ENCODE data around the gene MASP2.
"Not testable (repeated sequence)": the region's sequence is repeated elsewhere in the genome, so short reads cannot be mapped to it uniquely, and the experiment has no call there.

Gene MASP2

DNA sequence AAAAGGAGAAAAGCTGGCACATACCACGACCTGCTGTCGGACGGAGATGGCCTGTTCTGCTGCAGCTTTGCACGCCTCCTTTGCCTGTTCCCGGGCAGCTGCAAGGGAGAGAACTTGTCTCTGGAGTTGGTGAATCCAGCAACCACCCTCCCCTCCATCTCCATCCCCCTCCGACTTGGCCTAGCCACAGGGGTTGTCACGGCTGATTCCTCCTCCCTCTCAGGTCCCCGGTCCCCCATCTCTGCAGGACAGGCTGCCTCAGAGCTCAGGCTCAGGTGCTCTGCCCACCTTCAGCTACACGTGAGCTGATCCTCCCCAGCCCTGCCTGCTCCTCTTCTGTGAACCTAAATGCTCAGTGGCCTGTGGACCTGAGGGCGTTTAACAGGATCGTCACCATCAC, 23.8 kb upstream of the MASP2 start:
- TF ChIP-seq, protein P1, sequence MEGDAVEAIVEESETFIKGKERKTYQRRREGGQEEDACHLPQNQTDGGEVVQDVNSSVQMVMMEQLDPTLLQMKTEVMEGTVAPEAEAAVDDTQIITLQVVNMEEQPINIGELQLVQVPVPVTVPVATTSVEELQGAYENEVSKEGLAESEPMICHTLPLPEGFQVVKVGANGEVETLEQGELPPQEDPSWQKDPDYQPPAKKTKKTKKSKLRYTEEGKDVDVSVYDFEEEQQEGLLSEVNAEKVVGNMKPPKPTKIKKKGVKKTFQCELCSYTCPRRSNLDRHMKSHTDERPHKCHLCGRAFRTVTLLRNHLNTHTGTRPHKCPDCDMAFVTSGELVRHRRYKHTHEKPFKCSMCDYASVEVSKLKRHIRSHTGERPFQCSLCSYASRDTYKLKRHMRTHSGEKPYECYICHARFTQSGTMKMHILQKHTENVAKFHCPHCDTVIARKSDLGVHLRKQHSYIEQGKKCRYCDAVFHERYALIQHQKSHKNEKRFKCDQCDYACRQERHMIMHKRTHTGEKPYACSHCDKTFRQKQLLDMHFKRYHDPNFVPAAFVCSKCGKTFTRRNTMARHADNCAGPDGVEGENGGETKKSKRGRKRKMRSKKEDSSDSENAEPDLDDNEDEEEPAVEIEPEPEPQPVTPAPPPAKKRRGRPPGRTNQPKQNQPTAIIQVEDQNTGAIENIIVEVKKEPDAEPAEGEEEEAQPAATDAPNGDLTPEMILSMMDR (IDR thresholded peaks at IDR 0.05; ENCODE audit: low read length, missing control alignments), result no peak
- no peak overlapping the region for H3K4me3 ChIP-seq (replicated peaks; ENCODE audit: low read depth, low read length)
- DNase-seq (ENCODE audit: low read depth), result no peak

DNA sequence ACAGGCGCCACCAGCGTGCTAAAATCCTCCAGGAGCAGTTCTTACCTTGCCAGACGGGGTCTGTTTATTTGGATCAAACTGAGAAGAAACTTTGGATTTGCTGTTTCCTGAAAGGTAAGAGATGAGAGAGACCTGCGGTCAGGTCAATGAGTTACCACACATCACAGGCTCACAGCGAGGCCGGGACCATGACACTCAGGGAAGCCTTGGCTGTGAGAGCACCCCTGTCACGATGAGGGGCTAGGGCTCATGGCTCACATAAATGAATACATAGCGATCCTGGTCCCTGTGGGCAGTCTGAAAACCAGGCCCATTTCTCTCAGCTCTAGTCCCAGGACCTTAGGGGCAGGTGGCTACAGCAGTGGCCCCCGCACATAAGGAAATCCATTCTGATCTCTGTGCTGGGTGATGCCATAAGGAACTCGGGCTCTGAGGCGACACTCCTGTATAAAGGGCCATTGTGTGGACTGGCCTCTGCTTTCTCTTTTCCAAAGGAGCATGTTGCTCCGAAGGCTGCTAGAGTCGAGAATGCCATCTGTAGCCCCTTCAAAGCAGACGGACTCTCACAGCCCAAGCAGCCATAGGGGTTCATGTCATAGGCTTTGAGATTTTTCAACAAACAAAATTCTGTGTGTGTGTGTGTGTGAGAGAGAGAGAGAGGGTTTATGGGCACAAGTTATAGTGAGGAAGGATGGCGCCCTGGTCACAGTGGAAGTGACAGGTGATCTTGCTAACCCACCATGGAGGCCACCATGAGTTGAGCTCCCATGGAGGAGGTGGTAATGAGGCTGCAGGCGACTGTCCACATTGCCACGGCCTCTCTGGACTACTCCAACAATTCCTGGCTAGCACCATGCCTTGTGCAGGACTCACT, 21.8 kb upstream of the MASP2 start:
- H3K4me3 ChIP-seq (replicated peaks; ENCODE audit: low read depth, low read length), result no peak overlapping the region

DNA sequence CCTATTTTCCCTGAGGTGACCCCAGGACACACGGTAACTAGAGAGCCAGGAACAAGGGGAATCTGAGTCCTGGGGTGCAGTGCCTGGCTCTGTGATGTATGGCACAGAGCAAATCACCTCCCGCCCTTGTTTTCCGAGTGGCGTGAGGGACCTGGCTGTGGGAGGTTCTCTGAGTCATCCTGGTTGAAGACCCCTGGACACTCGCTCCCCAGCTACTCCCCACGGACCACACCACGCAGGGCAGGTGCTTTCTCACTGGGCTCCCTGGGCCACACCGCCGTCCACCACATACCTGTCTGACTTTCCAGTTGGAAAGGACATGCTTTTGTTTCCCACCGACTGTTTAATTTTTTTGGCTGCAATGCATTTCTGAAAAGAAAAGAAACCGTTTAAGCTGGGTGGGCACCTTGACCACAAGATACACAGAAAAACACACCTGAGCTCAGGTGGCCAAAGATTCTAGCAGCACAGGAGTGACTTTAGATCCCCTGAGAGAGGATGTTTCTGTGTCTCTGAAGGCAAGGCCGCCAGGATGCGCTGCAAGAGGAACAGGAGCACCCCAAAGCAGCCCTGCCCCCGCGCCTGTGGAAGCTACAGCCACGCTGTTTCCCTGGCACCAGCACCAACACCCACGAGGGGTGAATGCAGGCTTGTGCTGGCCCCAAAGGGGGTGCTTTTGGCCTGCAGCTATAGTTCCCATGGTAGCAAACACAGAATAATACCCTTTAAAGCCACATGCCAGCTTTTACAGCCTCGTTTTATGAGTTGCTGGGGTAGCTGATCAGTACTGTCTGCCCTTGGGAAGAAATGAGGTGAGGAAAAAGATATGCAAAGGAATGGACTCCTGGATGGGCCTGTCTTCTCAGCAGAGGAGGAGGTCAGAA, 20.9 kb upstream of the MASP2 start:
- TF ChIP-seq, protein P1 (IDR thresholded peaks at IDR 0.05; ENCODE audit: low read length, missing control alignments), result no peak
- no peak for DNase-seq (ENCODE audit: low read depth)
- H3K4me3 ChIP-seq (replicated peaks; ENCODE audit: low read depth, low read length), result no peak overlapping the region

More for the DNA sequence above, 21.8 kb upstream of the MASP2 start:
- no peak for DNase-seq (ENCODE audit: low read depth)
- TF ChIP-seq, protein P1 (IDR thresholded peaks at IDR 0.05; ENCODE audit: low read length, missing control alignments), result no peak

DNA sequence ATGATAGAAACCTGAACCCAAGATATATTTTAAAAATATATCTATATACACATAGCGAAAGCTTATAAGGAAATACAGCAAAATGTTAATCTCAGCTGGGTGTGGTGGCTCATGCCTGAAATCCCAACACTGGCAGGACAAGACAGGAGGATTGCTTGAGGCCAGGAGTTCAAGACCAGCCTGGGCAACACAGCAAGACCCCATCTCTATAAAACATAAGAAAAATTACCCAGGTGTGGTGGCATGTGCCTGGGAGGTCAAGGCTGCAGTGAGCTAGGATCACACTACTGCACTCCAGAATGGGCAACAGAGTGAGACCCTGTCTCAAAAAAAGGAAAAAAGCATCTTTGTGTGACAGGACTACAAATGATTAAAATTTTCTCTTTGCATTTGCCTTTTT, 18.8 kb upstream of the MASP2 start:
- TF ChIP-seq, protein P1 (IDR thresholded peaks at IDR 0.05; ENCODE audit: low read length, missing control alignments), result no peak
- no peak for DNase-seq (ENCODE audit: low read depth)

DNA sequence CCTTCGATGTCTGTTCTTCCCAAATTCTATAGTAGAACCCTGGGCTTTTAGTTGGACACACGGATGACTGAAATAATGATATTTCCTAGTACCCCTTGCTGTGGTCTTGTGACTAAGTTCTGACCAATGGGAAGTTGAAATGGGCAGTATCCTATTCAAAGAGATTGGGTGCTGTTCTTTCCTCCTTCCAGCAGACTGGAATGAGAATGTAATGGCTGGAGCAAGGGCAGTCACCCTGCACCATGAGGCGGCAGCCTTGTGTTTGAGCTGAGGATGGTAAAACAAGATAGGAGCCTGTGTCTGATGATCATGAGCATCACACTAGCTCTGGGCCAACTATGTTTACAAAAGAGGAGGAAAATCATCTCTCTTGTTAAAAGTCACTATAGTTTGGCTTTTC, 17.9 kb upstream of the MASP2 start:
- no peak overlapping the region for H3K4me3 ChIP-seq (replicated peaks; ENCODE audit: low read depth, low read length)
- DNase-seq (ENCODE audit: low read depth), result no peak
- TF ChIP-seq, protein P1 (IDR thresholded peaks at IDR 0.05; ENCODE audit: low read length, missing control alignments), result no peak

More for the DNA sequence above, 18.8 kb upstream of the MASP2 start:
- H3K4me3 ChIP-seq (replicated peaks; ENCODE audit: low read depth, low read length), result no peak overlapping the region

DNA sequence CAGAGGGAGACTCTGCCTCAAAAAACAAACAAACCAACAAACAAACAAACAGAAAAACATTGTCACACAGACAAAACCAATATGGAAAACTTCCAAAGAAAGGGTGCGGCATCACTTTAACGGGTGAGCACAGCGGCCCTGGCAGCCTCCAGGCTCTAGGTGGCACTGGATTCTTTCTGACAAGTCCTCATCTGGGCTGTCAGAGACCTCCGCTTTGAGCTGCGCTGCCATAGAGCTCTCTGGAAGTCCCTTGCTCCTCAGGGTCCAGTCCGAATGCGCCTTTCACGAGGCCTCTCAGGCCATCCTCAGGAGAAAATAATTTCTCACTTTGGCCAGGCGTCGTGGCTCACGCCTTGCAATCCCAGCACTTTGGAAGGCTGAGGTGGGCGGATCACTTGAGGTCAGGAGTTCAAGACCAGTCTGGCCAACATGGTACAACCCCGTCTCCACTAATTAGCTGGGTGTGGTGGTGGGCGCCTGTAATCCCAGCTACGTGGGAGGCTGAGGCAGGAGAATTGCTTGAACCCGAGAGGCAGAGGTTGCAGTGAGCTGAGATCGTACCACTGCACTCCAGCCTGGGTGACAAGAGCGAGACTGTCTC, 17.0 kb upstream of the MASP2 start:
- not testable (repeated sequence) for H3K4me3 ChIP-seq (replicated peaks; ENCODE audit: low read depth, low read length); DNase-seq (ENCODE audit: low read depth)

DNA sequence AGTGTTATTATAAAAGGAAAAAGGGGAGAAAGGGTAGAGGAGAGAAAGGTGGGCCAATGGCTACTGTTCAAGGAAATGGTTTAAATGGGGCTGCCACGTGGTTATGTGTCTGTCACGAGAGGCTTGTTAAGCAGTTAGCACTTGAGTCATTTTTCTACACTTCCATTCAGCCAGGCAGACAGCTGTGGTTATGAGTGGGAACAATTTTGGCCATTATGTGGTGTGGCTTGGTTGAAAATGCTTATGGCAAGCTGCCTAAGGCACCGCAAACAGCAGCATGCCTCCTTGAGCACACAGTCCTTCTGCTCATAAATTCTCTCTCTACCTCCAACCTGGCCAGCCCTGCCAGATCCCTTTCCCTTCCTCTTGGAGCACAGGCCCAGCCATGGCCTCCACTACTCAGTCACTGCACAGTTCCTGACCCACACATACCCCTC, 15.9 kb upstream of the MASP2 start:
- H3K4me3 ChIP-seq (replicated peaks; ENCODE audit: low read depth, low read length), result no peak overlapping the region
- TF ChIP-seq, protein P1 (IDR thresholded peaks at IDR 0.05; ENCODE audit: low read length, missing control alignments), result no peak
- no peak for DNase-seq (ENCODE audit: low read depth)
